NB4 (cell line): ENCODE measurements around the gene ARHGAP22.
"Not testable (repeated sequence)": the region's sequence is repeated elsewhere in the genome, so short reads cannot be mapped to it uniquely, and the experiment has no call there.

Source experiments
- DNase-seq: peaks from one replicate; pipeline ENCODE4 v3.0.0; 2010; ENCODE audit warnings: low read depth
- H3K4me3 ChIP-seq: one replicate; pipeline ENCODE4 v1.5.1; 2011; ENCODE audit warnings: mild to moderate bottlenecking, low read depth, low read length, moderate library complexity
- CTCF ChIP-seq: IDR thresholded peaks from one replicate; pipeline ENCODE4 v1.5.1; 2012; ENCODE audit warnings: low read depth, low read length
- MAX ChIP-seq: IDR thresholded peaks from 2 replicates; pipeline ENCODE4 v1.6.1; 2011; ENCODE audit warnings: low read depth, low read length
- MYC ChIP-seq: IDR thresholded peaks from 2 replicates; pipeline ENCODE4 v1.6.1; 2011; ENCODE audit warnings: low read depth, low read length
- POLR2A ChIP-seq: IDR thresholded peaks from 2 replicates; pipeline ENCODE4 v1.6.1; 2011; ENCODE audit warnings: mild to moderate bottlenecking; ENCODE audit not compliant: insufficient read length; ENCODE audit errors: extremely low read depth

ARHGAP22 gene

DNA sequence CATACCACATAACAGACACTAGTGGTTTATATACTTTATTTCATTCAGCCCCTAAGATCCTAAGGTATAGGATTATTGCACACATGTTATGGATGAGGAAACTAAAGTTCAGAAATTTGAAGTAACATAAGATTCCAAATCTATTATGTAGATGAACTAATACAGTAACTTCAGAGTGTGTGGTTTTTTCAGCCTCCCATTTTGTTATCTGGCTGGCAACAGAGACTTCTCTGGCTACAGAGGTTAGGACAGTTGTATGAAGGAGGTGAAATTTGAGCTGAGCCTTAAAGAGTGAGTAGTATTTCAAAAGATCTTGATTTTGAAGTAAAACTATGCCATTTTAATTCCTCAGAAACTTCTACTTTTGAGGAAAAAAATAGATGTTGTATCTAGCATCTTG, 173.0 kb downstream of the ARHGAP22 start:
- DNase-seq, result no peak
- TF ChIP-seq POLR2A, result no peak
- no peak for TF ChIP-seq MAX
- no peak for TF ChIP-seq CTCF
- TF ChIP-seq MYC, result no peak
- no peak overlapping the region for H3K4me3 ChIP-seq

- no peak overlapping the region for H3K4me3 ChIP-seq
- DNase-seq, result no peak
- no peak for TF ChIP-seq MYC
- no peak for TF ChIP-seq MAX
- TF ChIP-seq POLR2A, result no peak
- TF ChIP-seq CTCF, result no peak
Measured at GRCh38 chr10:48430402-48430993, 174.4 kb downstream of the ARHGAP22 start.

GRCh38 chr10:48429309-48429708, 175.6 kb downstream of the ARHGAP22 start:
- no peak for DNase-seq
- no peak overlapping the region for H3K4me3 ChIP-seq
- TF ChIP-seq POLR2A (no peak), MAX (no peak), MYC (no peak), CTCF (no peak)

DNA sequence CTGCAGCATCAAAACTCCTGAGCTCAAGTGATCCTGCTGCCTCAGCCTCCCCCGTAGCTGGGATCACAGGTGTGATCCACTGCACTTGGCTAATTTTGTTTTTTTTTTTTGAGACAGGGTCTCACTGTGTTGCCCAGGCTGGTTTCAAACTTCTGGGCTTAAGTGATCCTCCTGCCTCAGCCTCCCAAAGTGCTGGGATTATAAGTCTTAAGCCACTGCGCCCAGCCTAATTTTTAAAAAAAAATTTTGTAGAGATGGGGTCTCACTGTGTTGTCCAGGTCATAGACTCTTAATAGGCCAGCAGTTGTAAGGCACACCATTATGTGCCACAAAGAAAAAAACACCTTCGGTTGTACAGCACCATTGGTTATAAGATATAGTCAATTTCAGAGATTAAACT, 176.0 kb downstream of the ARHGAP22 start:
- no peak overlapping the region for H3K4me3 ChIP-seq
- no peak for TF ChIP-seq MYC
- no peak for TF ChIP-seq POLR2A
- no peak for DNase-seq

DNA sequence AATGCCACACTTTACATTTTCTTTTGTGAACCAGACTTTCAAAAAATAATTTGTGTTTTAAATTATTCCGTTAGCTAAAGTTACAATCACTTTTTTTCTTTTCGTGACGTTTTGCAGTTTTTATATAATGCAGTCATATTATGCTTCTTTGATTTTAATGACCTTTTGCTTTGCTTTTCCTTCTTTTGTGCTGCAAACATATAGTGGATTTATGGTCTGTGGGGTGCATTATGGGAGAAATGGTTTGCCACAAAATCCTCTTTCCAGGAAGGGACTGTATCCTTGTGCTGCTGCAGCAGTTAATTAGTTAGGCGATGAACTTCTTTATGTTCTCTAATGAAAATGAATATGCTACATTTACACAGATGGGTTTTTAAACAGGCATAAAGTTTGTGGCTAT, 181.0 kb downstream of the ARHGAP22 start:
- TF ChIP-seq MAX (no peak), POLR2A (no peak), CTCF (no peak), MYC (no peak)

DNA sequence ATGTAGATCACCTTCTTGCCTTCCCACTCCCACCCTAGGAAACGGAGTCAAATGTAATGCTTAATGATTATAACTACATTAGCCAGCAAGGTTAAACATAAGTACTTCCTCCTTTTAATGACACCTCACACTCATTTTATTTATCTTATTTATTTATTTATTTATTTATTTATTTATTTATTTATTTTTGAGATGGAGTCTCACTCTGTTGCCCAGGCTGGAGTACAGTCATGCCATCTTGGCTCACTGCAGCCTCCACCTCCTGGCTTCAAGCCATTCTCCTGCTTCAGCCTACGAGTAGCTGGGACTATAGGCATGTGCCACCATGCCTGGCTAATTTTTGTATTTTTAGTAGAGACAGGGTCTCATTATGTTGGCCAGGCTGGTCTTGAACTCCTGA, 183.0 kb downstream of the ARHGAP22 start:
- H3K4me3 ChIP-seq, DNase-seq: not testable (repeated sequence)

More for the DNA sequence above, 181.0 kb downstream of the ARHGAP22 start:
- no peak overlapping the region for H3K4me3 ChIP-seq
- DNase-seq, result no peak

DNA sequence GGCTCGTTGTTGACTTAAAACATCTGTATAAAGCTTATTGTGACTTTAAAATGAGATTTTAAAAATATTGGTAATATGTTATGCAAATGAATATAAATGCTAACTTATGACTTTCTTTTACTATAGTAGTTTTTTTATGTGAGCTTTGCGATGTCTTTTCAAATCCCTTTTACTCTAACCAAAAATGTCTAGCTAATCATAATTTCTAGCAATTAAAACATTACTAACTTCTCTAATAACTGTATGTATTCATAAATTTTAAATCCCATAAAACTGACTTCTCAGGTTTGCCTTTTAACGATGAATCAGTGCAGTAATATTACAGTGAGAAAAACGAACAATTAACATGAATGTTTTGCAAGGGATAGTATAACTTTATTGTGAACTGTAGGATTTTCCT, 185.2 kb downstream of the ARHGAP22 start:
- no peak for TF ChIP-seq MYC
- no peak for TF ChIP-seq CTCF
- no peak for TF ChIP-seq POLR2A
- no peak for TF ChIP-seq MAX
- no peak overlapping the region for H3K4me3 ChIP-seq
- DNase-seq, result no peak
